Measurements from ENCODE around the gene HSD11B2. TPM values are rescaled to one million over a fixed set of nuclear protein-coding genes. Genes with fewer than 3 reads are reported as not detected.

Gene HSD11B2
- total and polyA plus RNA-seq, 2 donors (not counting 3 experiments of a cell fraction or from before 2014, with no cell fraction given) = 0.10 TPM; not detected in 1

DNA sequence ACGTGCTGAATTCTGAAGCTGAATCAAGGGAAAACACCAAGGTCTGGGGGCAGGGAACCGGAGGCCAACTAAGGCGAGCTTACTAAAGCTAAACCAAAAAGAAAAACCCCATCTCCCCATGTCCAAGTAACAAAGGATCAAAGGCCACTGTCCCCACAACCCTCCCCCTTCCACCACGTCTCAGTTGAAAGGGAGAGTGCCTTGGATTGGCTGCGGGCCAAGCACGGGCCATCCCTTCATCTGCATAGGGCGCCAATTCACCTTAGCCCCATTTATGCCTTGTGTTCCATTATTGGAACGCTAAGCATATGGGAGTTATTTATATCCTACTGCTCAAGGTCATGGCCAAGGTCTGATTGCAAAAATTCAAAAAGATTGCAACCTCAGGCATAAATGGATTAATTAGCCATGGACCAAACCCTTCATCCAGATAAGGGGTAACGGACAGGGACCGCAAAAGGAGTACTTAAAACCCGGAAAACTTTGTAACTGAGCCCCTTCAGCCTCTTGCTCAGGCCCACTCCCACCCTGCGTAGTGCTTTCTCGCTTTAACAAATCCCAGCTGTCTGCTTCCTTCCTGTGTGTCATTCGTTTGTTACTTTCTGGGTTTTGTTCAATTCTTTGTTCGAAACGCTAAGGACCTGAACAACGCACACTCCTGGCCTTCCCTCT is 50.8 kb downstream of the HSD11B2 start:
- Histone ChIP-seq H3K9me1 (replicated peaks; ENCODE audit: control insufficient read depth, extremely low read depth, insufficient read depth, low read length) (no peaks in the 10 kb centered on the region), H2AFZ (ENCODE audit: low read depth, low read length) (peak overlapping the region; percentile 10), H3K4me1 (ENCODE audit: control insufficient read depth, extremely low read depth, insufficient read depth, low read length) (peaks cover 27% of the 10 kb centered on the region), H3K27me3 (ENCODE audit: control insufficient read depth in 2 of 2, insufficient read depth in 2 of 2, low read length in 2 of 2) (no peaks in the 10 kb centered on the region), H3K27ac (ENCODE audit: insufficient read depth, low read depth, low read length) (peak overlapping the region; percentile 73), H3K4me2 (ENCODE audit: insufficient read depth, low read length) (peak overlapping the region; percentile 88), H3K4me3 (replicated peaks in 1 of 3; ENCODE audit: insufficient read depth in 1 of 3, low read depth in 1 of 3, low read length in 3 of 3) (peak overlapping the region; percentile 5 to 61 (median 42)), H3K9me3 (replicated peaks; ENCODE audit: control insufficient read depth, insufficient read depth, low read length) (no peaks in the 10 kb centered on the region), H3K9ac (replicated peaks; ENCODE audit: extremely low read depth, insufficient read depth, low read length) (peak overlapping the region; percentile 83), H3K79me2 (ENCODE audit: control insufficient read depth, insufficient read depth, low read length) (peaks cover 20% of the 10 kb centered on the region), H3K36me3 (ENCODE audit: control insufficient read depth in 2 of 2, extremely low read depth in 1 of 2, insufficient read depth in 2 of 2, low read length in 2 of 2) (no peaks in the 10 kb centered on the region), H4K20me1 (replicated peaks; ENCODE audit: control insufficient read depth, extremely low read depth, insufficient read depth, low read length) (no peaks in the 10 kb centered on the region)
- FAIRE-seq (no peak), DNase-seq (ENCODE audit: low read depth, low spot score) (peak; percentile 60)
- TF ChIP-seq FOS (IDR thresholded peaks at IDR 0.05; ENCODE audit: borderline replicate concordance, insufficient read depth, low read length) = peak; percentile 46
- TF ChIP-seq POLR2A (IDR thresholded peaks at IDR 0.05; ENCODE audit: low read depth, low read length) = no peak
- intact Hi-C loops (cut with micrococcal nuclease) (loop anchor here (1.0 kb wide), 2 partner anchors 13 to 33 kb away; no protein-coding TSS in a partner anchor), dilution Hi-C loops (cut with MboI; ENCODE audit: extremely low pct_ligation_motif_present, low sequenced_read_pairs) (no loop called here)
- POLR2A ChIA-PET = interaction anchor here (0.7 kb wide), 1 partner anchor 54 kb away, joined by 3 read pairs; no protein-coding TSS in a partner anchor
- BruUV-seq (replicated peaks) = TSS peak; percentile 77
- CTCF ChIA-PET = interaction anchor here (1.0 to 6.1 kb wide), 17 partner anchors 10 to 325 kb away, joined by 3 to 133 read pairs (median 5); partner anchors contain the start of genes RANBP10, RIPOR1 and TSNAXIP1

DNA sequence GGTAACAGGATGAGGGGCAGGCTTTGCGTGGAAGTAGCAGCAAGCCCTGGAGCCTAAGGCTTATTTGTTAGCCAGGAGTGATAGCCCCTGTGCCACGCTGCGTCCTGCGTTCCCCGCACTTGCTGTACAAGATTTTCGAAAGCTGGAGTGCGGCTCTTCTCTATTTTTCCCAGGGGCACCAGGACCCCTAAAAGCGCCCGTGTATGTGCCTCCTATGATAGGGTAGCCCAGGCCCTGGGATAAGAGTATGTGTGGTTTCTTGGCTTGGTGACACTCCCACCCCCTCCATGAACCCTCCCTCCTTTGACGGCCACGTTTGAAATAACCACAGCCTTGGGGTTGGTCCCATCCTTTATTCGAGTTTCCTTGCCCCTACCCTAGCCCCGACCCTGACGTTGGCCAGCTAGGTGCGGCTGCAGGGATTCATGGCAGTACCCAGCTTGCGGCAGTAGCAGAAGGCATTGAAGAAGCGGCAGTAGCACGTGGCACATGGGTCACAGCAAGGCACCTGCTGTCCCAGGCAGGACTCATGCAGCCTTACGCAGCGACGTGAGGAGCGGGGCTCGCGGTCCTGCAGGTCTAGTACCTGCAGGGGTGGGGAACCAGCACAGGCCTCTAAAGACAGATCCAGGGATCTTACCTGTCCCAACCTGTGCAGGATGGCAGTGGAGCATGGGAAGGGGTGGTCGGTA is 51.5 kb downstream of the HSD11B2 start:
- Histone ChIP-seq H3K36me3 (ENCODE audit: control insufficient read depth in 2 of 2, extremely low read depth in 1 of 2, insufficient read depth in 2 of 2, low read length in 2 of 2) (no peaks in the 10 kb centered on the region), H3K9me1 (replicated peaks; ENCODE audit: control insufficient read depth, extremely low read depth, insufficient read depth, low read length) (no peaks in the 10 kb centered on the region), H3K27me3 (ENCODE audit: control insufficient read depth in 2 of 2, insufficient read depth in 2 of 2, low read length in 2 of 2) (no peaks in the 10 kb centered on the region), H4K20me1 (replicated peaks; ENCODE audit: control insufficient read depth, extremely low read depth, insufficient read depth, low read length) (no peaks in the 10 kb centered on the region), H3K9me3 (replicated peaks; ENCODE audit: control insufficient read depth, insufficient read depth, low read length) (no peaks in the 10 kb centered on the region), H3K9ac (replicated peaks; ENCODE audit: extremely low read depth, insufficient read depth, low read length) (peak overlapping the region; percentile 83), H3K4me2 (ENCODE audit: insufficient read depth, low read length) (peak overlapping the region; percentile 88), H3K4me1 (ENCODE audit: control insufficient read depth, extremely low read depth, insufficient read depth, low read length) (peaks cover 34% of the 10 kb centered on the region), H3K4me3 (replicated peaks in 1 of 3; ENCODE audit: insufficient read depth in 1 of 3, low read depth in 1 of 3, low read length in 3 of 3) (peak overlapping the region in 1 of 3 experiments; percentile 61), H3K79me2 (ENCODE audit: control insufficient read depth, insufficient read depth, low read length) (peaks cover 20% of the 10 kb centered on the region), H3K27ac (ENCODE audit: insufficient read depth, low read depth, low read length) (peak overlapping the region; percentile 73), H2AFZ (ENCODE audit: low read depth, low read length) (peak overlapping the region; percentile 10)
- ChIA-PET POLR2A (no interaction called here), CTCF (interaction anchor here (0.6 to 6.1 kb wide), 5 partner anchors 10 to 237 kb away, joined by 3 to 133 read pairs (median 5); partner anchors contain the start of gene RIPOR1)
- dilution Hi-C loops (cut with MboI; ENCODE audit: extremely low pct_ligation_motif_present, low sequenced_read_pairs) = no loop called here
- TF ChIP-seq, protein P1, sequence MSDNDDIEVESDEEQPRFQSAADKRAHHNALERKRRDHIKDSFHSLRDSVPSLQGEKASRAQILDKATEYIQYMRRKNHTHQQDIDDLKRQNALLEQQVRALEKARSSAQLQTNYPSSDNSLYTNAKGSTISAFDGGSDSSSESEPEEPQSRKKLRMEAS (IDR thresholded peaks at IDR 0.05; ENCODE audit: insufficient read depth, insufficient read length) = no peak
- no peak for TF ChIP-seq FOS (IDR thresholded peaks at IDR 0.05; ENCODE audit: borderline replicate concordance, insufficient read depth, low read length)
- TF ChIP-seq EZH2 (IDR thresholded peaks at IDR 0.05; ENCODE audit: borderline replicate concordance, low read depth, low read length, severe bottlenecking) = no peak
- TF ChIP-seq, protein P2, sequence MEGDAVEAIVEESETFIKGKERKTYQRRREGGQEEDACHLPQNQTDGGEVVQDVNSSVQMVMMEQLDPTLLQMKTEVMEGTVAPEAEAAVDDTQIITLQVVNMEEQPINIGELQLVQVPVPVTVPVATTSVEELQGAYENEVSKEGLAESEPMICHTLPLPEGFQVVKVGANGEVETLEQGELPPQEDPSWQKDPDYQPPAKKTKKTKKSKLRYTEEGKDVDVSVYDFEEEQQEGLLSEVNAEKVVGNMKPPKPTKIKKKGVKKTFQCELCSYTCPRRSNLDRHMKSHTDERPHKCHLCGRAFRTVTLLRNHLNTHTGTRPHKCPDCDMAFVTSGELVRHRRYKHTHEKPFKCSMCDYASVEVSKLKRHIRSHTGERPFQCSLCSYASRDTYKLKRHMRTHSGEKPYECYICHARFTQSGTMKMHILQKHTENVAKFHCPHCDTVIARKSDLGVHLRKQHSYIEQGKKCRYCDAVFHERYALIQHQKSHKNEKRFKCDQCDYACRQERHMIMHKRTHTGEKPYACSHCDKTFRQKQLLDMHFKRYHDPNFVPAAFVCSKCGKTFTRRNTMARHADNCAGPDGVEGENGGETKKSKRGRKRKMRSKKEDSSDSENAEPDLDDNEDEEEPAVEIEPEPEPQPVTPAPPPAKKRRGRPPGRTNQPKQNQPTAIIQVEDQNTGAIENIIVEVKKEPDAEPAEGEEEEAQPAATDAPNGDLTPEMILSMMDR (IDR thresholded peaks at IDR 0.05; ENCODE audit: extremely low read depth in 1 of 2, insufficient read depth in 1 of 2, low read depth in 1 of 2, low read length in 2 of 2) = no peak
- TF ChIP-seq POLR2A (IDR thresholded peaks at IDR 0.05; ENCODE audit: low read depth, low read length) = no peak
- no peak for TF ChIP-seq JUN (IDR thresholded peaks at IDR 0.05; ENCODE audit: borderline replicate concordance, insufficient read depth, insufficient read length, low read depth)
- no peak for TF ChIP-seq GATA2 (IDR thresholded peaks at IDR 0.05; ENCODE audit: insufficient read depth, insufficient read length, low read depth, low read length)
- BruUV-seq (replicated peaks) = no TSS peak
- DNase-seq (ENCODE audit: low read depth, low spot score) = no peak
- intact Hi-C loops (cut with micrococcal nuclease) = no loop called here
- no peak for FAIRE-seq
